Hypothalamus (tissue), 51 donors: ENCODE data around the gene STH.

Source experiments
- DNase-seq, 51 donors: peaks; one replicate each; lab custom pipeline; 2025; lab: John Stamatoyannopoulos, UW

The STH gene

DNA sequence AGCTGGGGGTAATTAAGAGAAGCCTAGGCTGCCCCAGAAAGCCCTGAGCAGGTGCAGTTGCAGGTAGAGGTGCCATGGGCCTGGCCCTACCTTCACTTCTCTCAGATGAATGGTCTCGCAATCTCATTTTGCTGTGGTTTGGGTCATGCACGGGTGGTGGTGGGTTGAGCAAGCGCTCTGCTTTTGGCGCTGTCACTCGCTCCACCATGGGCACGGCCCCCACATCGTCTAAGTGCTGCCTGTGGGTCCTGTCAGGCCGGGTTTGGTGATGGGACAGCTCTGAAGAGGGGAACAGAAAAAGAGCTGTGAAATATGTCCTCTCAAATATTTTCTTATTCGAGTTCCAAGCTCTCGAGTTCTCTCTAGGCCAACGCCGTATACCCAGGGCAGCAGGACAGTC is 39.9 kb downstream of the STH start:
- no peak for DNase-seq

GRCh38 chr17:46039592-46040186 is 40.6 kb downstream of the STH start:
- DNase-seq = peak in 2 of 51 donors; percentile 14

DNA sequence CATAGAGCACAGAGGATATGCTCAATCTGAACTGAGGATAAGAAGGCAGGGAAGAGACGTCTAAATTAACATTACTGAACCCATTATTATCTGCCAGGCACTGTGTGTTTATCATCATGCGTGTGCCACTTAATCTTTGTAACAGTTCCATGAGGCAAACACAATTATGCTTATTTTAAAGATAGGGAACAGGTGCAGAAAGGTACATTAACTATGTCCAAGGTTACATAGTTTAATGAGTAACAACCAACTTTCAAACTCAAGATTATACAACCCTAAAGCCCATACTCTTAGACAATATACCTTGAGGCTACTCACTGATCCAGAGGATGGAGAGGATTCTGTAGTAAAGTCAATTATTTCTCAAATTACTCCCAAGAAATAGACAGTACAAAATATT is 43.2 kb downstream of the STH start:
- no peak for DNase-seq

- no peak for DNase-seq
These were observed 43.9 kb downstream of the STH start for GRCh38 chr17:46042925-46043324.

- DNase-seq = no peak
These were observed 44.6 kb downstream of the STH start for GRCh38 chr17:46043606-46044005.

- peak in 34 of 51 donors; percentile 15 to 86 (median 46) for DNase-seq
These were observed 45.4 kb downstream of the STH start for GRCh38 chr17:46044286-46044928.

GRCh38 chr17:46044989-46045388 is 45.9 kb downstream of the STH start:
- no peak for DNase-seq

- no peak for DNase-seq
These were observed 46.6 kb downstream of the STH start for GRCh38 chr17:46045639-46046038.

- DNase-seq = no peak
These were observed 47.9 kb downstream of the STH start for GRCh38 chr17:46046957-46047356.

- DNase-seq = no peak
These were observed 48.3 kb downstream of the STH start for GRCh38 chr17:46047398-46047797.

DNA sequence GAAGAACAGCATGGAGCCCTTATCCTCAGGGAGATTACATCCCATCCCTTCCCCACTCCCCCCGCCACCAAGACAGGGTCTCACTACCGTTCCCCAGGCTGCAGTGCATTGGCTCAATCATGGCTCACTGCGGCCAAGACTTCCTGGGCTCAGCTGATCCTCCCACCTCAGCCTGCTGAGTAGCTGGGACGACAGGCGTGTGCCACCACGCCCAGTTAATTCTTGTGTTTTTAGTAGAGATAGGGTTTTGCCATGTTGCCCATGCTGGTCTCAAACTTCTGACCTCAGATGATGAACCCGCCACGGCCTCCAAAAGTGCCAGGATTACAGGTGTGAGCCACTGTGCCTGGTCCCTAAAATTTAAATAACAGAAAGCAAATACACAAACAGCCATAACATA is 48.8 kb downstream of the STH start:
- no peak for DNase-seq
